Heart left ventricle (tissue), 13 donors: ENCODE data around the gene LRRTM1.

Experiments
- CTCF ChIP-seq, 12 donors: fragments of 200-600 bp; sonication (generic) in 4 of 12; IDR thresholded peaks; one replicate each; pipeline versions ENCODE4 v1.5.0 to v1.8.0; 2018 to 2022; ENCODE audit warnings: antibody characterized with exemption in 12 of 12, mild to moderate bottlenecking in 5 of 12
- POLR2A ChIP-seq, 2 donors: fragments of 450-650 bp; IDR thresholded peaks; one replicate each; pipeline ENCODE4 v1.6.1; 2017; ENCODE audit warnings: antibody characterized with exemption in 2 of 2, mild to moderate bottlenecking in 2 of 2, moderate library complexity in 2 of 2
- donor health status: ischemic (EF 13 %, LVEDD 7.1; RV severe dilation, severe dysfunction).
- donor health status: DM: no; HTN: yes; CAD: no.
- donor health status: DM: no; HTN: no; CAD: no.
- donor health status: ischemic (EF 25% LVEDD 6.9; RV normal size, moderate dysfunction).
- donor health status: ischemic (EF 25% LVEDD 5.7; RV mildly dilated, moderate dysfunction).
- donor health status: ischemic (EF 35%, LVEDD 5.7; RV mildly dilated, moderate dysfunction).
- donor health status: nonischemic (EF 11% LVEDD 7.7; RV severe dilation, severe dysfunction).
- donor health status: DM: yes; HTN: yes; CAD: no.
- donor health status: PGD.
- donor health status: ischemic (EF 29% LVEDD 5.4; RV normal size, mild dysfunction).
- donor health status: nonischemic (EF 23%, LVEDD 6.1; RV moderate dilation, normal function).

- TF ChIP-seq CTCF (IDR thresholded peaks at IDR 0.05) (no peak), POLR2A (IDR thresholded peaks at IDR 0.05) (no peak)
These were observed 3.6 kb downstream of the LRRTM1 start for GRCh38 chr2:80300954-80301353.
